A549 (cell line): Measurements from ENCODE around the gene PLEKHF1. TPM values are rescaled to one million over a fixed set of nuclear protein-coding genes. Genes with fewer than 3 reads are reported as not detected.

ENCODE experiments used
- ATAC-seq, 2 experiments: fragments of 200-7000 bp in 1 of 2; fragments of >200 bp in 1 of 2; cut with Nextera tagmentation in 1 of 2; cut with Tn5 transposase in 1 of 2; 3 replicates each; pipeline versions ENCODE4 v1.8.0 to v1.9.1; 2018 to 2020; ENCODE audit warnings: mild to moderate bottlenecking in 1 of 2, moderate library complexity in 1 of 2
- CTCF ChIA-PET: fragments of 300-600 bp; sonication (Branson Sonifier 250); formaldehyde crosslinking; extraction: SDS; loops from one replicate; lab custom pipeline; 2021; ENCODE audit warnings: antibody characterized with exemption, inconsistent platforms; lab: Yijun Ruan, JAX
- POLR2A ChIA-PET: fragments of 350-600 bp; formaldehyde crosslinking; extraction: SDS; loops from one replicate; lab custom pipeline; 2021; ENCODE audit warnings: antibody characterized with exemption, inconsistent platforms; lab: Yijun Ruan, JAX
- DNase-seq, 2 experiments: peaks; one replicate each; pipeline versions ENCODE4 v3.0.0 to v3.0.0-alpha.2; 2011 to 2016; ENCODE audit warnings: low read depth in 1 of 2, low spot score in 1 of 2
- FAIRE-seq: peaks from 2 replicates; lab custom pipeline; 2011; peaks lifted over from hg19 to GRCh38; lab: Jason Lieb, UNC
- H3K27ac ChIP-seq, 2 experiments: fragments of >200 bp; sonication (Bioruptor Twin); formaldehyde crosslinking; 3 replicates each; pipeline ENCODE4 v1.5.1; 2016 to 2017
- H3K4me1 ChIP-seq: fragments of >200 bp; sonication (Bioruptor Twin); formaldehyde crosslinking; 3 replicates; pipeline ENCODE4 v1.6.1; 2016
- H3K4me2 ChIP-seq: fragments of >200 bp; sonication (Bioruptor Twin); formaldehyde crosslinking; 3 replicates; pipeline ENCODE4 v1.6.1; 2016
- H3K4me3 ChIP-seq: fragments of >200 bp; sonication (Bioruptor Twin); formaldehyde crosslinking; 3 replicates; pipeline ENCODE4 v1.5.1; 2016
- H3K9me3 ChIP-seq: fragments of >200 bp; sonication (Bioruptor Twin); formaldehyde crosslinking; 3 replicates; pipeline ENCODE4 v1.6.1; 2016
- CEBPB ChIP-seq, 2 experiments: fragments of >200 bp in 1 of 2; sonication (Bioruptor Twin) in 1 of 2; formaldehyde crosslinking in 1 of 2; IDR thresholded peaks; 2 replicates each; pipeline ENCODE4 v1.6.1; 2012 to 2016
- CHD2 ChIP-seq: fragments of 150-350 bp; IDR thresholded peaks from 2 replicates; pipeline ENCODE4 v1.6.1; 2014; ENCODE audit warnings: low read length; ENCODE audit not compliant: partially characterized antibody
- CHD4 ChIP-seq: fragments of 200-600 bp; sonication (generic); IDR thresholded peaks from 2 replicates; pipeline ENCODE4 v1.6.1; 2016; ENCODE audit warnings: antibody characterized with exemption, mild to moderate bottlenecking, borderline replicate concordance
- EHMT2 ChIP-seq: fragments of 200-600 bp; sonication (generic); IDR thresholded peaks from 2 replicates; pipeline ENCODE4 v1.6.1; 2016; ENCODE audit warnings: antibody characterized with exemption, low read depth, mild to moderate bottlenecking, moderate library complexity
- EP300 ChIP-seq, 2 experiments: fragments of >200 bp; sonication (Bioruptor Twin); formaldehyde crosslinking; IDR thresholded peaks; 2 replicates in 1 of 2; 3 replicates in 1 of 2; pipeline ENCODE4 v1.6.1; 2016 to 2017
- ESRRA ChIP-seq: fragments of 150-350 bp; IDR thresholded peaks from 2 replicates; pipeline ENCODE4 v1.6.1; 2014; ENCODE audit warnings: mild to moderate bottlenecking, low read length, borderline replicate concordance
- FOSB ChIP-seq: fragments of 250-450 bp; sonication (Bioruptor Pico); IDR thresholded peaks from 2 replicates; pipeline ENCODE4 v1.5.0; 2020; ENCODE audit warnings: mild to moderate bottlenecking, moderate library complexity
- MAX ChIP-seq: IDR thresholded peaks from 2 replicates; pipeline ENCODE4 v1.6.1; 2012
- MYC ChIP-seq: IDR thresholded peaks from 2 replicates; pipeline ENCODE4 v1.6.1; 2012; ENCODE audit warnings: mild to moderate bottlenecking, inconsistent platforms, low read length, improper control_type of control experiment, borderline replicate concordance
- PHF8 ChIP-seq: fragments of 200-600 bp; sonication (generic); IDR thresholded peaks from 2 replicates; pipeline ENCODE4 v1.6.1; 2016; ENCODE audit warnings: low read depth, mild to moderate bottlenecking, antibody characterized with exemption, moderate library complexity, borderline replicate concordance
- POLR2A ChIP-seq: IDR thresholded peaks from 2 replicates; pipeline ENCODE4 v1.6.1; 2012; ENCODE audit warnings: mild to moderate bottlenecking, low read length
- REST ChIP-seq: fragments of 200-600 bp; sonication (generic); IDR thresholded peaks from 2 replicates; pipeline ENCODE4 v1.6.1; 2016; ENCODE audit warnings: antibody characterized with exemption, mild to moderate bottlenecking, moderate library complexity
- SMC3 ChIP-seq: fragments of >200 bp; sonication (Bioruptor Twin); formaldehyde crosslinking; IDR thresholded peaks from 3 replicates; pipeline ENCODE4 v1.6.1; 2018; ENCODE audit warnings: inconsistent platforms
- USF2 ChIP-seq: fragments of 450-650 bp; IDR thresholded peaks from 2 replicates; pipeline ENCODE4 v1.6.1; 2014; ENCODE audit warnings: antibody characterized with exemption
- ZC3H11A ChIP-seq: fragments of 450-650 bp; IDR thresholded peaks from 2 replicates; pipeline ENCODE4 v1.6.1; 2014; ENCODE audit warnings: antibody characterized with exemption, mild to moderate bottlenecking
- ZSCAN20 ChIP-seq: fragments of 250-450 bp; sonication (Bioruptor Pico); IDR thresholded peaks from 2 replicates; pipeline ENCODE4 v1.8.0; 2022; ENCODE audit warnings: mild to moderate bottlenecking, moderate library complexity
- WGBS: methylation state at CpG from one replicate; pipeline ENCODE4 v1.1.6; 2017; ENCODE audit errors: missing lambda C conversion rate; 5-methylcytosine and 5-hydroxymethylcytosine counted together
- polyA plus RNA-seq, 4 experiments: library from polyadenylated mRNA; depleted of rRNA in 3 of 4; stranded (reverse); fragments of >200 nt; fragmentation: RNase III in 1 of 4; extraction: RNeasy Plus Mini Kit Qiagen cat#74134 plus additional on column Dnase treatment in 1 of 4; gene quantifications; 2 replicates in 3 of 4; 3 replicates in 1 of 4; pipeline ENCODE4 v1.2.3, GENCODE V29; 2011 to 2017

Gene PLEKHF1
- polyA plus RNA-seq, 2 of the 4 experiments (the other 2 are of a cell fraction) = 2.1 to 4.1 TPM

- DNase-seq (no peak), FAIRE-seq (no peak), ATAC-seq (no peak)
- Histone ChIP-seq H3K4me1 (no peaks in the 10 kb centered on the region), H3K27ac (no peak overlapping the region), H3K9me3 (no peaks in the 10 kb centered on the region), H3K4me2 (no peak overlapping the region), H3K4me3 (no peak overlapping the region)
- CTCF ChIA-PET = interaction anchor here (0.6 to 14.1 kb wide), 10 partner anchors 11 to 279 kb away, joined by 3 to 490 read pairs (median 4); partner anchors contain the start of gene POP4
- POLR2A ChIA-PET = interaction anchor here (1.7 kb wide), 1 partner anchor 10 kb away, joined by 6 read pairs; the partner anchor contains the start of gene C19orf12
- WGBS = 93% methylated on average over 9 of the region's 9 CpGs
- TF ChIP-seq CHD4 = no peak
- TF ChIP-seq EP300 (IDR thresholded peaks at IDR 0.05) = no peak
- TF ChIP-seq CEBPB (IDR thresholded peaks at IDR 0.05) = no peak
- no peak for TF ChIP-seq MYC
- TF ChIP-seq ESRRA = no peak
- no peak for TF ChIP-seq FOSB (CRISPR knock-in tag)
- TF ChIP-seq POLR2A = no peak
- no peak for TF ChIP-seq SMC3
- no peak for TF ChIP-seq ZSCAN20 (CRISPR knock-in tag)
- TF ChIP-seq ZC3H11A = no peak
- TF ChIP-seq MAX = no peak
- no peak for TF ChIP-seq USF2
- TF ChIP-seq, all 56 proteins: peak for 0
Observed at GRCh38 chr19:29705706-29706105, 40.4 kb downstream of the PLEKHF1 start.

GRCh38 chr19:29706635-29707034 is 41.4 kb downstream of the PLEKHF1 start:
- 90% methylated on average over 6 of the region's 6 CpGs for WGBS
- CTCF ChIA-PET = interaction anchor here (0.7 to 14.1 kb wide), 12 partner anchors 10 to 167 kb away, joined by 3 to 490 read pairs (median 4); partner anchors contain the start of gene POP4

More at GRCh38 chr19:29706635-29707034, 41.4 kb downstream of the PLEKHF1 start:
- no peak for DNase-seq
- H3K9me3 ChIP-seq = no peaks in the 10 kb centered on the region
- POLR2A ChIA-PET = interaction anchor here (1.7 kb wide), 1 partner anchor 9 kb away, joined by 6 read pairs; the partner anchor contains the start of gene C19orf12
- no peak for TF ChIP-seq ZC3H11A
- no peak for TF ChIP-seq EHMT2
- TF ChIP-seq PHF8 = no peak
- TF ChIP-seq ESRRA = no peak
- no peak for TF ChIP-seq REST
- no peak for TF ChIP-seq CHD2
- no peaks in the 10 kb centered on the region for H3K4me1 ChIP-seq
- ATAC-seq = no peak
- no peak overlapping the region for H3K27ac ChIP-seq
- no peak overlapping the region for H3K4me3 ChIP-seq
- FAIRE-seq = peak; percentile 18
- no peak overlapping the region for H3K4me2 ChIP-seq
